Stimulated activated CD4-positive, alpha-beta T cell treated with anti-CD3 and anti-CD28 coated beads, Interleukin-4, amount 100 ng/mL, for 24 hours (primary cell): ENCODE measurements around the gene ZNF423.

Experiments used
- DNase-seq: peaks from one replicate; pipeline ENCODE4 v3.0.0-alpha.2; 2020

The ZNF423 gene

DNA sequence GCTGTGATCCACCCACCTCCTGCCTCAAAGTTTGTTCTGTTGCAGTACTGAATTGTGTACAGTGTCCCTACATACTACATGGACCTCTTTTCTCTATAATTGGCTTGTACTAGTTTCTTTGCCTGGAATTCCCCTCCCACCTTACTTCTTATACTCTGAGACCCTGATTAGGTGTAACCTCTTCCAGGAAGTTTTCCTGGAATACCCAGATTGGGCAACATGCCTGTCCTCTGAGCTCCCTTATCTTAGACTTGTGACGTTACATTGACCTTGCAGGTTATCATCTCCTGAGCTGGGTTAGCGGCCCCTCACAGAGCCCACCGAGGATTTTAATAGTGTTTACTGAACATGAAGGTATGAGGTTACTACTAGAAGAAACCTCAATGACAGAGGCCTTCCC is 237.0 kb downstream of the ZNF423 start:
- no peak for DNase-seq

DNA sequence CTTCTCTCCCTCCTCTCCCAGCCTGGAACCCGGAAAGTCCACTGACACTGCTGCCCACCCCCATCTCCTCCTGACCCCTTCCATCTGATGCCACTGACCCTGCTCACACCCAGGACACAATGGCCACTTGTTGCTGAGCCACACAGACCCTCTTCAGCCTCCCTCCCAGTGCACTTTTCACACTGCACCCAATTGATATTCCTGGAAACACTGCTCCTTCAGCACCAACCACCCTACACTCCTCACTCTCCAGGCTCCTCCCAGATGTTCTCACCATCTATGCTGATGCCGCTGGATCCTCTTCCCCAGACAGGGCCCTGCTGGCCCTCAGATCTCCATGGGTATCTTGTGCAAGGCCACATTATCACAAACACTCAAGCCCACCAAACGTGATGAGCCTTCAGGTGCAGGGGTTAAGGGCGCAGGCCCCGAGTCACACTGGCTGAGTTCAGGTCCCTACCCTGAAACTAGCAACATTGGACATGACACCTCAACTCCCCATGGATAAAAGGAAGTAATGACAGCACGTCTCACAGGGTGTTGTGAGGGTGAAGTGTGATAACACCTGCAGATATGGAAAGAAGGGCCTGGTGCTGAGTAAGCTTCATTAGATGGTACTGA is 238.1 kb downstream of the ZNF423 start:
- DNase-seq, result no peak

DNA sequence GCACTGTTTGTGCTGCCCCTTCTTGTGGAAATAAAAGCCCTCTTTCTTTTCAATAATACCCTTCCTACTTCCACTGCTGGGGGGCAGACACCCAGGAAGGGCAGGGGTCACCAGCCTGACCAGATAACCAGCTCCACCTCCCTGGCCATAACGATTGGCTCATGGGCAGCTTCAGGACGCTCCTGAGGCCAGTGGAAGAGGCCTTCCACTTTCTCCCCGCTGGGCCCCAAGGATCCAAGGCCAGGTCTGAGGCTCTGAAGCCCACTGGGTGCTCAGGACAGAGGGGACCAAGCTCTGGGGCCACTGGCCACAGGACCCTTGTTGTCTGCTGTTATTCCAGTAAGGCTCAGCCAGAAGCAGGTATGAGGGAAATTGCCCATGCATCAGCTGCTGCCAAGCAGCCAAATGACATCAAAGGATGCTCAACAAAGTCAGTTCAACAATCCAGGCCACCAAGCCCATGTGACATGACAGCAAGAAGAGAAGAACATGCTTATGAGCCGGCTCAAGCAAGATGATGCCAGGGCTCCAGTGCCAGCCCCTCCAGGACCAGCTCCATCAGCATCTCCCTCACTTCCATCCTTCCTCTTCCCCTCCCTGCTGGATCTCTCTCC is 238.8 kb downstream of the ZNF423 start:
- no peak for DNase-seq

DNA sequence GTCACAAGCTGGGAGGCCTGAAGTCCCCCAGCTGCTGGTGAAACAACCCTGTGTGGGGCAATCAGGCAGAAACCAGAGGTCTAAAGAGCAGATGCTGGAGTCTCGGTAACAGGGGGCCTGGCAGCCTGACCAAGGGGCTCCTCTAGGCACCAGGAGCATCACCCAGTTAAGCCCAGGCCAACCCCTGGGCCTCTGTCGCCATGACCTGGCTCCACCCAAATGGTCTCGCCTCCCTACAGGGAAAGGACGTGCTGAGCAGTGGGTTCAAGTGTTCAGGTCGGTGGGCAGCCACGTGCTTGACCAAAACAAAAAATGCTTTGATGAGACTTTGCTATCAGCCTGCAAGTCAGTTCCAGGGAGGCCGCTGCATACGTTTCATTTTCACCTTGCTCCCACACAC is 240.3 kb downstream of the ZNF423 start:
- no peak for DNase-seq

DNA sequence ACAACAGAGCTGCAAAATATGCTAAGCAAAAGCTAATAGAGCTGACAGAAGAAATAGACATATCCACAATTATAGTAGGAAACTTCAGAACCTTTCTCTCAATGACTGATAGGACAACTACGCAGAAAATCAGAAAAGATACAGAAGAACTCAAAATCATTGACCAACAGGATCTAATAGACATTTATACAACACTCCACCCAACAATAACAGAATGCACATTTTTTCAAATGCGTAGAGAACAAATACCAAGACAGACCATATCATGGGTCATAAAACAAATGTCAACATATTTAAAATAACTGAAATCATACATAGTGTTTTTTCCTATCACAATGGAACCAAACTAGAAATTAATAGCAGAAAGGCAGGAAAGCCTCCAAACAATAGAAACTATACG is 244.9 kb downstream of the ZNF423 start:
- DNase-seq, result no peak

DNA sequence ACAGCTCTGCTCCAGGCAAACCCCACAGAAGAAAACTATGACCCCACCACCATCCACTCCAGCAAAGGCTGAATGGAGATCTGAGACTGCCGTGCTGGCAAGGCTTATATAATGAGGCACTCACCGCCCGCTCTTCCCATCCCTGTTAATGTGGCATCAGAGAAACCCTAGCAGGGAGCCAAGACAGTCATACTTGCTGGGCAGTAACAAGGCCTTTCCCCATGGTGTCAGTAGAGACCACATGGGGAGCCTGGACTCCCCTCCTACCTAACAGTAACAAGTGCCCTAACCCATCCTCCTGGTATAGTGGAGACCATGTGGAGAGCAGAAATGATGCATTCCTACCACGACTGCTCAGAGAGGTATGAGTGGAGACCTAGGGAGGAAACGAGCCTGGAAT is 247.1 kb downstream of the ZNF423 start:
- DNase-seq, result no peak

DNA sequence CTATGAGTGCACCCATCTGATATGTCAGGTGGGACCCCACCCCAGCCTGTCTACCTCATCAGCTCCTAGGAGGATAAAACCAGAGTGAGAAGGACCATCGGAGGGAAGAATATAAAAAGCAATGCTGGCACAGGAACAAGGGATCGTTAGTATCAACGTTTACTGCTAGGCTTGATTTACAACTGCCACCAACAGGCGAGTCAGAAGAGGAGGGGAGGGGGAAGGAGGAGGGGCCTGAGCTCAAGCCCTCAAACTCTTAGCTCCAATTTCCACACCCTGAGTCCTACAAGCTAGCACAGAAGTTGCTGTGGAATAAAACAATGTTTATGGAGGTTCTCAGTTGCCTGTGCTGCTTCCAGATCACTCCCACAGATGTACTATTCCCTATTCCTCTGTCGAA is 247.8 kb downstream of the ZNF423 start:
- DNase-seq, result no peak

DNA sequence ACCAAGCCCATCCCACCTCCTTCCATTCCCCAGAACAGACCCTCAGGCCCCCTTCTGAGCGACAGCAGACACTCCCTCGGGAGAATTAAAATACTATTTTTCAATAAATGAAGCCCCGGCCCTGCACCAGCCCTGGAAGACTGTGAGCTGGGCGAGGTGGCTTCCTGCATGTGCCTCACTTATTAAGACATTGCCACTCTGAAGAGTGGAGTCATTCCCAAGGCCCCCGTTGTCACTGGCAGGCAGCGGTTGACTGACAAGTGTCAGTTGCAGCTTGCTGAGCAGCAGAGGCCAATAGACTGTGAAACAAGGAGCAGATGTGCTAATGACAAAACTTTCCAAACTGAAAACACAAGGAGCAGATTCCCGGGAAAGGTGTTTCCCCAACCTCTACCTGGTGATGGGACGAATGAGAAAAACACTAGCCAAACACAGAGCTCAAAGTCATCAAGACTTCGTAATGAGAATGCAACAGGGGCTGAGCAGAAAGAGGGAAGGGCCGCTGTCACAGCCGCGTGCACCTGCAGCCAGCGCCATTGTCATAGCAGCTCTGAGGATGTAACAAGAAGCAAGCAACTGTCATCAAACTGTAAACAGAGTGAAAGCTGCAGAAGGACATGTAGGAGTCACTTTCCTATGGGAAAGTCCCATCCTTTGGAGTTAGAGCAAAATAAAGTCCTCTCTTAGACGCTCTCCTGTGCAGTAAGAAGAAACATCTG is 250.2 kb downstream of the ZNF423 start:
- DNase-seq, result no peak

DNA sequence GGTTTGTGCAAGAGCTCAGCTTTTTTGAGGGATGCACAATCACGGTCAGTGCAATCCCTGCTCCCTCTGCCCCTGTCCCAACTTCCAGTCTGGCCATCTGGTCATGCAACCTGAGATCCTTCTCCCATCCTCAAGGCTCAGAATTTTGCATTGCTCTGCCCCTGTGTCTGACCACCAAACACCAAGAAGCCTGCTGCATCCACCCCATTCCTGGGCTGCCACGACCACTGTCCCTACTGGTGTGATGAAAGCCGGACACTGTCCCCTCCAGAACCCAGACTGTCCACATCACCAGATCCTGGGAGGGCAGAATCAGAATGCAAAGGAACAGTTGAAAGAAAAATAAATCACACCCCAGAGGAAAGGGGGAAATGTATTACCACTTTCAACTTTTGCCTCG is 251.3 kb downstream of the ZNF423 start:
- no peak for DNase-seq

DNA sequence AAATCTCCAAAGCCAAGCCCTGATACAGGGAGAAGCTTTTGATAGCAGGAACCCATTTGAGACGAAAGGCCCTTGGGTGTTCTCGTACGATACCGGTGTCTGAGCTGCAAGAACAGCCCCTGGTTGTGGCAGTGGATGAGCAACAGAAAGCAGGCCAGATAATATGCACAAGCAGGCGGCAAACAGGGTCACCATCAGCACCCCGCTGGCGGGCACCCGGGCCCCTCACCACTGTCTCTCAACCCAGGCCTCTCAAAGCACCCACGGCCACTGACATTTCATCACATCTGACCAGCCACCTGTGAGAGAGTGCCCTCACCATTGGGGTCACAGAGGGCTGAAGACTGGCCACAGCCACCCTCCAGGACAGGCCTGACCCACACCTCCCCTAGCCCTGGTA is 252.0 kb downstream of the ZNF423 start:
- no peak for DNase-seq

DNA sequence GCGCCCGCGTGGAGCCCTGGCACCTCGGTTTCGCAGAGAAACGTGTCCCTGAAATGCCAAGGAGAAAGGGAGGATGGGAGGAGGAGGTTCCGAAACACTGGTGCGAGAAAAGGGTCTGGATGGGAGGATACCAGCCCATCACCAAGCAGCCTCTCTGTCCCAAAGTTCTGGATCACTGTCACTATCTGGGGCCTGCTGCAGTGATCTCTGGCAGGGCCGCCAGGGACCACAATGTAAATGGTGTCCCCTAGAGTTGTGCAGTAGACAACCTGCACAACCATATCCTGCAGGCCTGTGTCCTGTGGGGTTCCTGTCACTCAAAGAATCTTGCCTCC is 253.0 kb downstream of the ZNF423 start:
- no peak for DNase-seq

DNA sequence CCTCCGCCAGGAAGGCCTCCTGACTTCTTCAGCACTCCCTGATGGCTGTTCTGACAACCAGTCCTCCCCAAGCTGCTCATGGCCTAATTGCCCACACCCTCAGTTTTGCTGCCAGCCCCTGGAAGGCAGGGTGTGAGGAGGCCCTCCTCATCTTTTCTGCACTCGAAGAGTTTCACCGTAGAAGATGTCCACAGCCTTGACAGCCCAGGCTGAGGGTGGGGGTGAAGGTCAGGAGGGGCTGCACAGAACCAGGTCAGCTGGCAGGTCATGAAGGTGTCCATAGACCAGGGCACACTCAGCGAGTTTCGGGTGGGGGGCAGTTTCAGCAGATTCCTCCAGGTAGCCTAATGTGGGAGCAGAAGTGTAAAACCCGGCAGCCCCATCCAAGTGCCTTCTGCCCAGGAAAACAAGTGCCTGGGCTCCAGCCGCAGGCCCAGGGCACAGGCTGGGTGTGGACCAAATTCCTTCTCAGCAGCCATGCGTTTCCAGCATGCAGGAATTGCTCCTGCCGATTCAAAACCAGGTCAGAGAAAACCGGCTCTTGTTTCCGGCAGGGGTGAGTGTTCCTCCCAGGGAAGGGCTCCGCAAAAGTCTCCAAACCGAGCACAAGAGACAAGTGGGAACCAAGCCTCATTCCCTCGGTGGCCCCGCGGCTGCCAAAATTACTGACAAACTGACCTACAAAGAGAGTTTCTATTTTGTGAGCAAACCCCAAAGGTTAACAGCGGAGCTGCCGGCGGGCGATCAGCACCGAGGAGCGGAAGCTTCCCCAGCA is 253.5 kb downstream of the ZNF423 start:
- DNase-seq, result no peak

DNA sequence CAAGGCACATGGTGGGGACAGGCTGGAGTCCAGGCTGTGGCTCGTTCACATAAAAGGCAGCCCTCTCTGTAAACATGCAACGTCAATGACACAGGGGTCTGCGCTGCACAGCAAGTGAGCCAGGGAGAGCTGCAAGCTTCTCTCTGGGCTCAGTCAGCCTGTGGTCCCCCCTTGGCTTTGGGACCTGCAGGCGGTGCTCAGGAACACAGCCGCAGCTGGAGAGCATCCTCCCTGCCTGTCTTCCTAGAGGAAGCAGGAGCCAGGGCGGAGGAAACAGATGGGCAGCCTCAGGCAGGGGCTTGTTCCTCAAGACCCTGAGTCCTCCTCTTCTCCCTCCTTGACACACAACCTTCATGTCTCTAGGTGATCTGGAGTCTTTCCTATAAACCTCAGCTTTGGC is 254.3 kb downstream of the ZNF423 start:
- DNase-seq, result no peak

DNA sequence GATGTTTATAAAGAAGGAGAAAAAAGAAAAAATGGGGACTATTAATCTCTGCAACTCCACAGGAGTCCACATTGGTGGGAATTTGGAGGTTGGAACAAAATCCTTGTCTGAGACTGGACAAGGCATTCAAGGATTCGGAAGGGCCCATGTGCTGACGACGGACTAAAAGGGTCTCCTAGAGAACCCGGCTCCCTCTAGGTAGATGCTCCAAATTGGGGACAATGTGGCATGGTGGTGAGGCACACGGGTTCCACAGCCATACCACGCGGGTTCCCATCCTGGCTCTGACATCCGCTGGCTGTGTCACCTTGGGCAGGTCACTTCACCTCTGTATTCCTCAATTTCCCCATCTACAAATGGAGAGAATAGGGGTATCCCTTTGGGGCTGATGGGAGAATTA is 254.9 kb downstream of the ZNF423 start:
- no peak for DNase-seq

DNA sequence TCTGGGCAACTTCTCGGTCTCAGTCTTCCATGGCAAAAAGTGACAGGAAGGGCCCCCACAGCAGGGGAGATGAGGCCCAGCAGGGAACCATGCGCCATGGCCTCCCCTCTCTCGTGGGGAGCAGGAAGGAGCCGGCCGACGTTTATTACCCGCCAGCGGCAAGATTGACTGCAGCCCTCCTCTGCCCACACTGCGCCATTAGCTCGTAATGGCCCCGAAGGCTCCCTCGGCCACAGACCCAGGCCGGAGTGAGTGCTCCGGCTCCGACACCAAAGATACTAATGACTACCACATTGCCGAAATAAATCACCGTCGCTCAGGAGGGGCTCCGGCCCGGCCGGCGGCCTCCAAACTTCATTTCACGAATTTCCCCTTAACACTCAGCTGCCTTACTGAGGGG is 255.4 kb downstream of the ZNF423 start:
- no peak for DNase-seq

DNA sequence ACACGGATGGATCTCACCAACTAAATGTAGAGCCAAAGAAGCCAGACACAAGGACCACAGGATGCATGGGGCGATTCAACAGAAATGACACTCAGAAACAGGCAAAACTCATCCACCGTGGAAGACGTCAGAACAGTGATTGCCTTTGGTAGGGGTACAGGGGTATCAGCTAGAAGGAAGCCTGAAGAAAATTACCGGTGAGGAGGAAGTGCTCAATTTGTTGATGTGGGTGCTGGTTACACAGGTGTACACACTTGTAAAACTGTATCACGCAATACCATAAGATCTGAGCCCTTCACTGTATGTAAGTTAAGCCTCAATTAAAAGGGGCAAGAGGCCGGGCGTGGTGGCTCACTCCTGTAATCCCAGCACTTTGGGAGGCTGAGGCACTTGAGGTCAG is 256.2 kb downstream of the ZNF423 start:
- DNase-seq, result no peak

DNA sequence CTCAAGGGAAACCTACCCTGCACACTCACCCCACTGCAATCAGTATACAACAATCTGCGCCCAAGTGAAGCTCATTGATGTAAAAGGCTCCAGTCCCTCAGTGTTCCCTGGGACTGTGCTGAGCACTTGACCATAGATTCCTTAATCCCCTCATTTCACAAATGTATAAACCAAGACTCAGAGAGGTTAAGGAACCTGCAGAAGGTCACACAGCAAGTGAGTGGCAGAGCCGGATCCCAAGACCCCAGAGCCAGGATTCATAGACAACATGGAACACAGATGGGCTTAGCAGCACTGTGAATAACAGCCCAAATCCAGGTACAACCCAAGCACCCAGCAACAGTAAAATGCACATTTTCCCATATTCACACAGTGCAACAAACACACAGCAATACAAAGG is 256.6 kb downstream of the ZNF423 start:
- DNase-seq, result no peak

DNA sequence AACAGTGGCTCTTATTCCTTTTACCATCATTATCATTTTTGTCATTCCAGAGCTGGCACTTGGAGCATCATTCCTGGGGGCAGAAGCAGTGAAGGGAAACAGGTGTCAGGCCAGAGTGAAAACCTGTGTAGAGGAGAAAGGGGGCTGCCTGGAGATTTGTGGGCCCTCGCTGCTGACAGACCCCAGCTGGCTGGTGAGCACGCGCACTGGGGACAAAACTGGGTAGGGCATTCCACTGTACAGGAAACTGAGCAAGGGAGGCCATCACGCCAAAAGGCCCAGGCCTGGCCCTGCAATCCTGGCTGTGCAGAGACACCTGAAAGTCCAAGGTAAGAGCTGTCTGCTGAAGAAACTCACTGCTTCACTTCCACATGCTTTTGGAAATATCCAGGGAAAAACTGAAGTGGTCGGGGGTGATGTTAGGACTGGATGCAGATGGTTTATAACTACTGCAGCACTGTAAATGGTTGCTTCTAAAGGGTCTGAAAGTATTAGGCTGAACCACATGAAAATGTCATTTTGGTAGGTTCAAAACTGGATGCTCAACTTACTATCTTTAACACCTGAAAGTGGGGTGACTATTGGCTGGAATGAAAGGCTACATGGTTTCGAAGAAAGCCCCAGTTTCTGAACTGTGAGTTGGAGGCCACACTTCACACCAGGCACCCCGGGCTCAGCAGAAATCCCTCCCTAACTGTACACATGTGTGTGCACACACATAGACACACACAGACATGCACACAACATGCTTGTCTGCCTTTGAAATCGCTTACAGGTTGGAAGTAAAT is 257.3 kb downstream of the ZNF423 start:
- no peak for DNase-seq

DNA sequence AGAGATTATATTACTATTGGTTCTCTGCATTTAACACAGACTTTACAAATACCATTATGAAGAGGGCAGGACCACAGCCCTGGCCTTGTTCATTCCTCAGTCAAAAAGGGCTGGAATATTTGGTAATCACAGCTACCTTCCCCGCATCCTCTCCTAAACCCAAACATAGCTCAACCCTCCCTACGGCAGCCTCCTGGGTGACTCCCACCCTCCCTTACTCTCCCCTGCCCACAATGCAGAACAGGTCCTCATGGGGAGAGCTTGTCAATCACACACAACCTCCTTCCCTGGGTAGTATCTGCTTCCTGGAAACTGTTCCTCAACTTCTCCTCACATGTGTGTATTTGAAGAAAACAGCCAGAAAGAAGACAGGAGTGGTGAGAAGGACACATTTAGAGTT is 258.1 kb downstream of the ZNF423 start:
- no peak for DNase-seq

DNA sequence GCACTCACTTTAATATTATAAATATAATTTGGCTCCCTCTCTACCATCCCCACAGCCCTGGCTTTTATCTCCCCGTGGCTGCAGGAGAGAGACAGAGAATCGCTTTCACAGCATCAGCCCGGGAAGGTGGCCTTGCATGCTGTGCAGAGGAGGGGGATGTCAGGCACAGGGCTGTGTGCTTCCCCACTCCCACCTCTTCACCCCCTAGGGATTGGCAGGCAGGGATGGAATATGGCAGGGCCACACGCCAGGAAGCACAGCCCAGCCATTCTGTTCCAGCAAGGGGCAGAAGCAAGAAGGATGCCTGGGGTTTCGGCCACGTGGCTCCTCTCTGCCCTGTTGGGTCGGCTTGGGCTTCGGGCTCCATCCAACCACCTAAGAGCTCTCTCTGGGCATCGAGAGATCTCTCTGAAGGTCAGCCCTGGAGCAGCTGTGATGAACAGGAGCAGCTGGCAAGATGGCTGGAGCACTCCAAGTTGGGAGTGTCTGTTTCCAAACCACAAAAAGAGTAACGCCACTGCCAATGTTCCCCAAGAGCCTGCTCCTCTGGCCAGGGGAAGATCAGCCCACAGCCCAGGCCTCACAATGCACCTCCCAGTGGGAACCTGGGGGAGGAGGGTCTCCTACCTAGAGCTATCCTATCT is 259.1 kb downstream of the ZNF423 start:
- DNase-seq, result no peak

DNA sequence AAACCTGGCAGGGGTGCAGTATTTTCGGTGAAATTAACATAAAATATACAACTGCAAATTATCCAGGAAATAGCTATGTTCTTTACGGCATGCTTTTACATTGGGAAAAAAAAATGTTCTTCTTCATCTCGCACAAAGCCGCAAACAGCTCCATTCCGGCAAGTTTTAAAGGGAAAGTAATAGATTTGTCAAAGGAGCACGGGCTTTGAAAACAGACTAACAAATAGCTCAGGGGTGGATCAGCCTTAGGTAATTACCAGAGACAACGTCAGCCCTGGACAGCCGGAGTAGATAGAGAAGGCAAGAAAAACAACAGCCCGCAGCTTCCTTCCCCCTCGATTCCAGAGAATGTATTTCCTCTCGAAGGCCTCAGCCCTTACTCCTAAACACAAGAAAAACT is 259.8 kb downstream of the ZNF423 start:
- no peak for DNase-seq

DNA sequence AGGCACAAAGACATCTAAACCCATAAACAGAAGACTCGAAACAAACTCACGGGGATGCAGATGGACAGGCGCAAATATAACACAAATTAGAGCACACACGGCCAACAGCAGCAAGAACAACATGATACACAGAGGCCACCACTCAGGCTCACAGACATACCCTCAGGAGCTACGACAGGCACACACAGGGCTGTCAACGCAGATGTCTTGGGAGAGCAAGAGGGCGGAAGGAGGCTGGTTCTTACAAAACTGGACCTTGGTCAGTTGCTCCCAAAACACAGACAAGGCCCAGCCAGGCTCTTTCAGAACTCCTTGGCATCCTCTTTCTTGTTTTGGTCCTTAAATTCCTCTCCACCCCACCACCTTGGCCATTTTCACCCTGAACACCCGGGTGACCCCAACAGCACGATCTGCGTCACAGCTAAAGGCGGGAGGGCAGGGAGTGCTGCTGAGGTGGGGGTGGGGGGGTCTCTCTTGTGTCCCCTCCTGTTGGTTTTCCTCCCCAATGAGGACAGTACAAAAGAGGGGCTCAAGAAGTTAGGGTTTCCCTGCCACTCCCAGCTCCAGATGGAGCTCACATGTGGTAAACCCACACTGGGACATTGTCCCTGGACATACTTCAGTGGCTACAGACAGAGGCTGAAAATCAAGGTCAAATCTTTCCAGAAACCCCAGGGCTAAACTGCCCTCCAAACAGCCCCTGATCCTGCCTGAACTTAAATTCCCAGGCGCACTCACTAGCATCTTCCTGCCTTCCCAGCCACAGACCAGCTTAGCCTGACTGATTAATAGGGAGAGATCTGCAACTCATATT is 261.0 kb downstream of the ZNF423 start:
- no peak for DNase-seq
